ENCODE results near the gene GPS1.

Gene GPS1

GRCh38 chr17:82080789-82081464 is 29.2 kb downstream of the GPS1 start:
- no peak for DNase-seq

- no peak for DNase-seq
Measured at GRCh38 chr17:82081546-82081945, 29.8 kb downstream of the GPS1 start.

GRCh38 chr17:82081966-82082365 is 30.3 kb downstream of the GPS1 start:
- DNase-seq: no peak

- DNase-seq: no peak
Measured at GRCh38 chr17:82082456-82082855, 30.8 kb downstream of the GPS1 start.

GRCh38 chr17:82083009-82083408 is 31.3 kb downstream of the GPS1 start:
- DNase-seq: no peak

- DNase-seq: no peak
Measured at GRCh38 chr17:82083533-82084359, 32.0 kb downstream of the GPS1 start.

GRCh38 chr17:82084373-82085030 is 32.8 kb downstream of the GPS1 start:
- no peak for DNase-seq

GRCh38 chr17:82085031-82085861 is 33.5 kb downstream of the GPS1 start:
- no peak for DNase-seq

GRCh38 chr17:82085931-82086764 is 34.5 kb downstream of the GPS1 start:
- no peak for DNase-seq

GRCh38 chr17:82086941-82087906 is 35.5 kb downstream of the GPS1 start:
- no peak for DNase-seq

GRCh38 chr17:82087961-82088837 is 36.5 kb downstream of the GPS1 start:
- DNase-seq: no peak

GRCh38 chr17:82088838-82089722 is 37.4 kb downstream of the GPS1 start:
- no peak for DNase-seq

- no peak for DNase-seq
Measured at GRCh38 chr17:82089723-82090548, 38.2 kb downstream of the GPS1 start.

GRCh38 chr17:82090549-82091263 is 39.0 kb downstream of the GPS1 start:
- DNase-seq: no peak

GRCh38 chr17:82091264-82092066 is 39.8 kb downstream of the GPS1 start:
- DNase-seq: no peak

GRCh38 chr17:82092094-82092586 is 40.4 kb downstream of the GPS1 start:
- no peak for DNase-seq
